HEK293T (cell line): ENCODE results near the gene DLG5.
"Not testable (repeated sequence)": the region's sequence is repeated elsewhere in the genome, so short reads cannot be mapped to it uniquely, and the experiment has no call there.

ENCODE experiments used
- CTCF ChIA-PET: fragments of 350-600 bp; formaldehyde crosslinking; extraction: SDS; loops from one replicate; lab custom pipeline; 2021; ENCODE audit warnings: antibody characterized with exemption, inconsistent platforms; lab: Yijun Ruan, JAX
- POLR2A ChIA-PET: fragments of 350-600 bp; formaldehyde crosslinking; extraction: SDS; loops from one replicate; lab custom pipeline; 2020; ENCODE audit warnings: antibody characterized with exemption, inconsistent platforms; lab: Yijun Ruan, JAX
- DNase-seq: peaks from one replicate; pipeline ENCODE4 v3.0.0; 2012; ENCODE audit warnings: mixed read lengths; ENCODE audit errors: extremely low spot score
- ARNT ChIP-seq: fragments of 450-650 bp; IDR thresholded peaks from 2 replicates; pipeline ENCODE4 v1.6.1; 2017; ENCODE audit warnings: mild to moderate bottlenecking
- BHLHE40 ChIP-seq: fragments of 450-650 bp; IDR thresholded peaks from 2 replicates; pipeline ENCODE4 v1.6.1; 2016; ENCODE audit warnings: mild to moderate bottlenecking, moderate library complexity, borderline replicate concordance
- CTBP1 ChIP-seq: fragments of 450-650 bp; IDR thresholded peaks from 2 replicates; pipeline ENCODE4 v1.6.1; 2016; ENCODE audit warnings: borderline replicate concordance
- ELF4 ChIP-seq: fragments of 450-650 bp; IDR thresholded peaks from 2 replicates; pipeline ENCODE4 v1.6.1; 2017; ENCODE audit warnings: antibody characterized with exemption
- FOXA1 ChIP-seq: fragments of 450-650 bp; IDR thresholded peaks from 2 replicates; pipeline ENCODE4 v1.6.1; 2016; ENCODE audit warnings: mild to moderate bottlenecking
- FOXK2 ChIP-seq: fragments of 450-650 bp; IDR thresholded peaks from 2 replicates; pipeline ENCODE4 v1.6.1; 2016; ENCODE audit warnings: mild to moderate bottlenecking
- FOXM1 ChIP-seq: fragments of 450-650 bp; IDR thresholded peaks from 2 replicates; pipeline ENCODE4 v1.6.1; 2017; ENCODE audit warnings: mild to moderate bottlenecking, borderline replicate concordance
- HDGF ChIP-seq: fragments of 450-650 bp; IDR thresholded peaks from 2 replicates; pipeline ENCODE4 v1.6.1; 2017; ENCODE audit warnings: antibody characterized with exemption, borderline replicate concordance
- L3MBTL2 ChIP-seq: fragments of 450-650 bp; conservative IDR thresholded peaks from 2 replicates; pipeline ENCODE4 v1.6.1; 2016; ENCODE audit warnings: mild to moderate bottlenecking
- LEF1 ChIP-seq: fragments of 450-650 bp; IDR thresholded peaks from 2 replicates; pipeline ENCODE4 v1.6.1; 2017; ENCODE audit warnings: mild to moderate bottlenecking, borderline replicate concordance
- NFRKB ChIP-seq: fragments of 450-650 bp; IDR thresholded peaks from 2 replicates; pipeline ENCODE4 v1.6.1; 2016; ENCODE audit warnings: mild to moderate bottlenecking, moderate library complexity
- PKNOX1 ChIP-seq: fragments of 450-650 bp; IDR thresholded peaks from 2 replicates; pipeline ENCODE4 v1.6.1; 2016
- SP1 ChIP-seq: fragments of 450-650 bp; IDR thresholded peaks from 2 replicates; pipeline ENCODE4 v1.6.1; 2017
- SUZ12 ChIP-seq: fragments of 450-650 bp; IDR thresholded peaks from 2 replicates; pipeline ENCODE4 v1.6.1; 2016; ENCODE audit warnings: mild to moderate bottlenecking
- TARDBP ChIP-seq: fragments of 450-650 bp; IDR thresholded peaks from 2 replicates; pipeline ENCODE4 v1.6.1; 2016
- ZNF384 ChIP-seq: fragments of 450-650 bp; IDR thresholded peaks from 2 replicates; pipeline ENCODE4 v1.6.1; 2016

DLG5 gene

GRCh38 chr10:77774940-77775391 is 151.6 kb downstream of the DLG5 start:
- DNase-seq = no peak
- ChIA-PET POLR2A (no interaction called here), CTCF (no interaction called here)
- TF ChIP-seq ARNT (no peak), HDGF (no peak), SP1 (no peak), FOXM1 (no peak), BHLHE40 (no peak), LEF1 (no peak)

- ChIA-PET CTCF (interaction anchor here (0.6 kb wide), 1 partner anchor 51 kb away, joined by 3 read pairs; no protein-coding TSS in a partner anchor), POLR2A (no interaction called here)
- DNase-seq = no peak
- TF ChIP-seq NFRKB (no peak), FOXM1 (no peak), FOXK2 (no peak), SUZ12 (no peak), ARNT (no peak), L3MBTL2 (no peak), SP1 (no peak), FOXA1 (no peak), ZNF384 (no peak), HDGF (no peak), BHLHE40 (no peak)
These were observed 152.7 kb downstream of the DLG5 start for GRCh38 chr10:77773631-77774426.

- CTCF ChIA-PET = interaction anchor here (0.6 kb wide), 1 partner anchor 52 kb away, joined by 3 read pairs; no protein-coding TSS in a partner anchor
- DNase-seq, POLR2A ChIA-PET: not testable (repeated sequence)
These were observed 153.5 kb downstream of the DLG5 start for GRCh38 chr10:77772852-77773600.

GRCh38 chr10:77771851-77772250 is 154.7 kb downstream of the DLG5 start:
- POLR2A ChIA-PET = no interaction called here

GRCh38 chr10:77771450-77771849 is 155.1 kb downstream of the DLG5 start:
- ChIA-PET CTCF (interaction anchor here (1.2 kb wide), 1 partner anchor 15 kb away, joined by 5 read pairs; no protein-coding TSS in a partner anchor), POLR2A (no interaction called here)
- TF ChIP-seq NFRKB (no peak), SUZ12 (no peak)
- DNase-seq = no peak

More at GRCh38 chr10:77771851-77772250, 154.7 kb downstream of the DLG5 start:
- DNase-seq = no peak
- no peak for TF ChIP-seq FOXM1
- no peak for TF ChIP-seq PKNOX1
- no peak for TF ChIP-seq BHLHE40
- TF ChIP-seq FOXA1 = no peak
- CTCF ChIA-PET = no interaction called here

- CTCF ChIA-PET = interaction anchor here (1.2 kb wide), 1 partner anchor 14 kb away, joined by 5 read pairs; no protein-coding TSS in a partner anchor
- POLR2A ChIA-PET = no interaction called here
These were observed 155.7 kb downstream of the DLG5 start for GRCh38 chr10:77770868-77771175.

GRCh38 chr10:77770081-77770867 is 156.3 kb downstream of the DLG5 start:
- DNase-seq = no peak
- POLR2A ChIA-PET = no interaction called here
- CTCF ChIA-PET = interaction anchor here (1.2 to 2.4 kb wide), 2 partner anchors 13 to 59 kb away, joined by 5 to 10 read pairs; no protein-coding TSS in a partner anchor
- TF ChIP-seq SP1 (no peak), FOXA1 (no peak), FOXK2 (no peak), NFRKB (no peak), L3MBTL2 (no peak), ZNF384 (no peak), ELF4 (no peak), TARDBP (no peak), CTBP1 (no peak), LEF1 (no peak), ARNT (no peak), SUZ12 (no peak), BHLHE40 (no peak), FOXM1 (no peak), HDGF (no peak), PKNOX1 (no peak)

More at GRCh38 chr10:77770868-77771175, 155.7 kb downstream of the DLG5 start:
- TF ChIP-seq HDGF = no peak
- no peak for TF ChIP-seq ELF4
- no peak for TF ChIP-seq NFRKB
- no peak for TF ChIP-seq PKNOX1
- no peak for TF ChIP-seq ARNT
- no peak for TF ChIP-seq L3MBTL2
- no peak for TF ChIP-seq TARDBP
- no peak for TF ChIP-seq SP1
- no peak for TF ChIP-seq BHLHE40
- TF ChIP-seq FOXM1 = no peak
- TF ChIP-seq LEF1 = no peak
- DNase-seq = no peak
